RWPE2 (cell line): ENCODE measurements around the gene CFLAR.

Experiments
- ATAC-seq: fragments of 200-7000 bp; cut with Tn5 transposase; 3 replicates; pipeline ENCODE4 v1.9.1; 2021; ENCODE audit warnings: low read depth
- DNase-seq: peaks from one replicate; pipeline ENCODE4 v3.0.0-alpha.2; 2020; ENCODE audit warnings: low spot score
- H3K27ac ChIP-seq: fragments of 450-650 bp; 2 replicates; pipeline ENCODE4 v1.5.1; 2017; ENCODE audit warnings: mild to moderate bottlenecking; ENCODE audit not compliant: poor library complexity, severe bottlenecking
- H3K27me3 ChIP-seq: fragments of 250-450 bp; sonication (Bioruptor Pico); 2 replicates; pipeline ENCODE4 v1.5.1; 2021; ENCODE audit warnings: mild to moderate bottlenecking, moderate library complexity; ENCODE audit not compliant: insufficient read depth, poor library complexity, severe bottlenecking
- H3K36me3 ChIP-seq: fragments of 250-450 bp; sonication (Bioruptor Pico); 2 replicates; pipeline ENCODE4 v1.5.1; 2020; ENCODE audit warnings: low read depth, mild to moderate bottlenecking, moderate library complexity
- H3K4me1 ChIP-seq: fragments of 250-450 bp; sonication (Bioruptor Pico); 2 replicates; pipeline ENCODE4 v1.5.1; 2021; ENCODE audit warnings: mild to moderate bottlenecking, moderate library complexity; ENCODE audit not compliant: insufficient read depth, poor library complexity, severe bottlenecking
- H3K4me3 ChIP-seq: fragments of 250-450 bp; sonication (Bioruptor Pico); 2 replicates; pipeline ENCODE4 v1.5.1; 2021; ENCODE audit warnings: mild to moderate bottlenecking, moderate library complexity; ENCODE audit not compliant: severe bottlenecking
- H3K9me3 ChIP-seq: fragments of 250-450 bp; sonication (Bioruptor Pico); 2 replicates; pipeline ENCODE4 v1.5.1; 2021; ENCODE audit warnings: mild to moderate bottlenecking, moderate library complexity; ENCODE audit not compliant: severe bottlenecking
- CTCF ChIP-seq: fragments of 450-650 bp; IDR thresholded peaks from one replicate; pipeline ENCODE4 v1.5.1; 2017; ENCODE audit warnings: mild to moderate bottlenecking, moderate library complexity; ENCODE audit not compliant: poor library complexity, severe bottlenecking

CFLAR gene

GRCh38 chr2:201127152-201127511, 11.2 kb downstream of the CFLAR start:
- Histone ChIP-seq H3K9me3 (no peaks in the 10 kb centered on the region), H3K36me3 (no peaks in the 10 kb centered on the region), H3K27ac (peak overlapping the region; percentile 59), H3K27me3 (no peaks in the 10 kb centered on the region), H3K4me3 (no peak overlapping the region), H3K4me1 (peaks cover 54% of the 10 kb centered on the region)
- TF ChIP-seq CTCF, result no peak
- no peak for DNase-seq
- ATAC-seq, result no peak

GRCh38 chr2:201127570-201127969, 11.6 kb downstream of the CFLAR start:
- no peak overlapping the region for H3K4me3 ChIP-seq
- no peaks in the 10 kb centered on the region for H3K9me3 ChIP-seq
- H3K36me3 ChIP-seq, result peaks cover under 1% of the 10 kb centered on the region; the same call in 1 of the 2 replicates
- H3K27ac ChIP-seq, result peak overlapping the region; percentile 59
- ATAC-seq, result peak; percentile 9; the same call in 1 of the 3 replicates
- peaks cover 54% of the 10 kb centered on the region for H3K4me1 ChIP-seq
- no peak for DNase-seq
- no peaks in the 10 kb centered on the region for H3K27me3 ChIP-seq
- TF ChIP-seq CTCF, result no peak

- no peaks in the 10 kb centered on the region for H3K27me3 ChIP-seq
- H3K9me3 ChIP-seq, result no peaks in the 10 kb centered on the region
- no peak for TF ChIP-seq CTCF
- DNase-seq (no peak), ATAC-seq (no peak)
- H3K4me3 ChIP-seq, result no peak overlapping the region
- peaks cover 5% of the 10 kb centered on the region for H3K36me3 ChIP-seq
- H3K27ac ChIP-seq, result peak overlapping the region; percentile 59
- H3K4me1 ChIP-seq, result peaks cover 58% of the 10 kb centered on the region
Measured at GRCh38 chr2:201128033-201128432, 12.1 kb downstream of the CFLAR start.

- Histone ChIP-seq H3K36me3 (peaks cover 10% of the 10 kb centered on the region), H3K4me3 (no peak overlapping the region), H3K27ac (peak overlapping the region; percentile 77), H3K4me1 (peaks cover 60% of the 10 kb centered on the region), H3K9me3 (no peaks in the 10 kb centered on the region), H3K27me3 (no peaks in the 10 kb centered on the region)
- ATAC-seq (no peak), DNase-seq (no peak)
- no peak for TF ChIP-seq CTCF
Measured at GRCh38 chr2:201128933-201129505, 13.1 kb downstream of the CFLAR start.

- no peaks in the 10 kb centered on the region for H3K27me3 ChIP-seq
- H3K9me3 ChIP-seq, result no peaks in the 10 kb centered on the region
- no peak for TF ChIP-seq CTCF
- H3K4me1 ChIP-seq, result peaks cover 69% of the 10 kb centered on the region
- no peak for DNase-seq
- peak overlapping the region; percentile 77 for H3K27ac ChIP-seq
- H3K36me3 ChIP-seq, result peaks cover 15% of the 10 kb centered on the region
- peak; percentile 69 for ATAC-seq
- H3K4me3 ChIP-seq, result no peak overlapping the region
Measured at GRCh38 chr2:201130524-201131186, 14.7 kb downstream of the CFLAR start.
